ENCODE results near the gene NDUFAF2.

The NDUFAF2 gene

GRCh38 chr5:61115968-61116367 lies 171.0 kb downstream of the NDUFAF2 start:
- no peak for DNase-seq (ENCODE audit: low read depth in 1 of 2, low spot score in 1 of 2)

- no peak for DNase-seq (ENCODE audit: low read depth in 1 of 2, low spot score in 1 of 2)
Measured at GRCh38 chr5:61119066-61119465, 174.1 kb downstream of the NDUFAF2 start.

DNA sequence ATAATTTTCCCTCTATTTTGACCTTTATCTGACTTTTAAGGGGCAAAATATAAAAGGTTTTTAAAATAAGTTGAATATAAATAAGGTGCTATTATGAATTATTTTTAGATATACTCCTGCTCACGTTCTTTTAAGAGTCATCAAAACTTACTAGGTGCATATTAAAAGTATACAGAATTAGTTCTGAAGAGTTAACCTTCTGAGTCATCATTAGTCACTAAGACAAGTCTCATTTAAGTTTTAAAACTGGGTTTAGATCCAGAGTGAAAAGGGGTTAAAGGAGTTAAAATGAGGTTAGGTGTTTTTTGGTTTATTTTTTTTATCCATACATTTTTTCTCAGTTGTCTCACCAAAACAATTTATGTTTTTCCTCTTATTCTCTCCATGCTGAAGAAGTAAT lies 175.5 kb downstream of the NDUFAF2 start:
- DNase-seq (ENCODE audit: low read depth in 1 of 2, low spot score in 1 of 2), result no peak

DNA sequence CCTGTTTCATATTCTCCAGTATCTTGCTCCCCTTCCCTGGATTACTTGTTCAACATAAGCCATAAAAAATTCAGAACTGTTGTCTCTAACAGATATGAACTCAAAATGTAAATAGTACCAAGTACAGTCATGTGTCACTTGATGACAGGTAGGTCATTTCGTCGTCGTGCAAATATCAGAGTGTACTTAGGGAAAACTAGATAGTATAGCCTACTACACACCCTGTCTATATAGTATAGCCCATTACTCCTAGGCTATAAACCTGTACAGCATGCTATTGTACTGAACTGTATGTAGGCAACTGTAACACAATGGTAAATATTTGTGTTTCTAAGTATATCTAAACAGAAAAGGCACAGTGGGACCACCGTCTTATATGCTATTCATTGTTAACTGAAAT lies 178.1 kb downstream of the NDUFAF2 start:
- no peak for DNase-seq (ENCODE audit: low read depth in 1 of 2, low spot score in 1 of 2)

DNA sequence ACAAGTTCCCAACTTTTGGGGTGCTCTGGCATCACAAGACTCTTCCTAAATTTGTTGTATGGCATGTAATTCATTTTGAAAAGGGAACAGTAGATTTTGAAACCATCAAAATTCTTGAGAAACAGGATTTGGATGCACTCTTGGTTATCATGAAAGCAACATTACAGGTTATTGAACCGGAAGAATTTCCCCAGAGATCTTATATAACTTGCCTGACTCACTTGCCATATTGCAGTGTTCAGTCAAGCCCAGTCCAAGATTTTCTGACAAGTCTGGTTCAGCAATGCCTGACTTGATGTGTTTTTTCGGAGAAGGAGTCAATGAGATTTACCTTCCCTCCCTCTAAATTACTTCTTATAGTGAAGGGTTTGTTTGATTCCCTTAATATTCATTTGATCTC lies 185.3 kb downstream of the NDUFAF2 start:
- no peak for DNase-seq (ENCODE audit: low read depth in 1 of 2, low spot score in 1 of 2)

GRCh38 chr5:61132559-61132958 lies 187.6 kb downstream of the NDUFAF2 start:
- DNase-seq (ENCODE audit: low read depth in 1 of 2, low spot score in 1 of 2), result no peak

DNA sequence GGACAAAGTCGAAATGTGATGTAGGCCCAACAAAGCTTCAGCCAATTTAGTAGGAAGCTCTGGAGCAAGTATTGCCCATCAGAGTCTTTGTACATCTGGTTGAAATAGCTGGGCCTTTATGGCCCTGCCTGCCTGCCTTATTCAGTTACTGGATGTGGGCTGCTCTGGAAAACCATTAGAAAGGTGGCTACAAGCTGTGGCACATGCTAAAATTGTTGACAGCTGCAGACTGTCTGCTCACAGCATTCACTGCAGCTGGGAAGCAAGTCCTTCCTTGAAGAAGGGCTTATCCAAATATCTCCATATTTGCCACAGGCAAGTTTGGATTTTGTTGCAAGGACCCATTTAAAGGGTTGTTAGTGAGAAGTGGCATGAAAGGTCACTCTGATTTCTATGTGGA lies 192.8 kb downstream of the NDUFAF2 start:
- no peak for DNase-seq (ENCODE audit: low read depth in 1 of 2, low spot score in 1 of 2)

GRCh38 chr5:61139094-61139873 lies 194.3 kb downstream of the NDUFAF2 start:
- DNase-seq (ENCODE audit: low read depth in 1 of 2, low spot score in 1 of 2), result no peak

GRCh38 chr5:61139931-61140330 lies 194.9 kb downstream of the NDUFAF2 start:
- DNase-seq (ENCODE audit: low read depth in 1 of 2, low spot score in 1 of 2), result no peak

DNA sequence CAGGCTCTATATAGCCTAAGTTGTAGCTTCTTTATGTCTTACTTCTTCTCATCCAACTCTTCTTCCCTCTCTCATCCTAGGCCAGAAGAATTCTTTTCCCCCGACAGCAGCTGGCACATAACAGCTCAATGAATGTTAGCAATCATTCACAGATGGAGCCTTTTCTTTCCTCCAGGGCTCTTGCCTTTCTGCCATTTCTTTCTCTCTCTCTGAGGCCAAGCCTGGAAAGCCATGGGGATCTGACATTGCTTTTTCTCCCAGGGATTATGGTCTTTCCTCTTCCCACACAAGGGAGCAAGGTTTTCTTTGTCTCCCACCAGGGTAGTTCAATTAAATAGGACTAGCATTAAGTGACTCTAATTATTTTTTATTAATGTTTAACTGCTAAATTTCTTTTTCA lies 196.8 kb downstream of the NDUFAF2 start:
- no peak for DNase-seq (ENCODE audit: low read depth in 1 of 2, low spot score in 1 of 2)

DNA sequence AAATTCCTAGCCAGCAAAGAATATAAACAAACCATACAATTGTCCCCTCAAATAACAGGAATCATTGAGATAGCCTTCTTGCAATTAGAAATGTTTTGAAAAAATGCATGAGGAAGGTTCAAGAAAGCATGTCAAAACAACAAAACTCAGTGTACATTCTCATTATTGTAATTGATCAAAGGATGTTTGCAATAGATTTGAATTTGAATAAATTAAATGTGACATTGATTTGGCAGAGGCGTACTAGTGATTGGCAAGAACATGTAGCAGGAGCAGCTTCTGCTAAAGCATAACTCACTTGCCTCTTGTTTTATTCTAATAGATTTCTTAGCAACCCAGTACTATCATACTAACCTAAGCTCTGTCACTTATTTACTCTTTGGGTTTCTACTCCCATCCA lies 197.4 kb downstream of the NDUFAF2 start:
- no peak for DNase-seq (ENCODE audit: low read depth in 1 of 2, low spot score in 1 of 2)

DNA sequence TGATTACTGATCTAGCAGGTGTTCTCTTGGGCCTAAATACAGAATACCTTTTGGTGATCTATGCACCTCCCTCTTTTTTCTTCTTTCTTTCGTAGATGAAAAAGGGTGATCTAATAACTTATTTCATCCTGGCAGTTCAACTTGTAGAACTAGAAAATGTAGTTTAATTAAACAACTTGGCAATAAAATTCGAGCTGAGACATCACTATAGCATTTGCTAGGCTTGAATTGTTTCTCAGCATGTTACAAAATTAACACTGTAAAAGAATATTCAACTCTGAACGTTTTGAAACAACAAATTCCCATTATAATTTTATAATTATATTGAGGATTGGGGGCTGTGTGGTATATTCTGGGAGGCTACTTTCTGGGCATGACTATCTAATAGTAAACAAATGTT lies 197.8 kb downstream of the NDUFAF2 start:
- no peak for DNase-seq (ENCODE audit: low read depth in 1 of 2, low spot score in 1 of 2)

DNA sequence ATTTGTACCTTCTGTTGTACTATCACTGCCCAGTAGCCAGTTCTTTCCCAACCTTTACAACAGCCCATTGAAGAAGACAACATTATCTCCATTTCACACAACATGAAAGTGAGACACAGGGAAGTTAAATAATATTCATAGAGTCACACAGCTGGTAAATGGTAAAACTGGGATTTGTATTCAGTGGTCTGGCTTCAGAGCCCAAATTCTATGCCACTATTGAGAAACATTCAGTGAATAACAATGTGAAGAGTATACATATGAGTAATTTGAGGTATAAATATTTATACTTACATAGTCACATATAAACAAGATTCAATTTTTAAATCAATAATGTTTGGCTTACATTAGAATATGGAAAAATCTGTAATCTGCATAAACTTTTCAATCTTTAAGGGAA lies 203.5 kb downstream of the NDUFAF2 start:
- DNase-seq (ENCODE audit: low read depth in 1 of 2, low spot score in 1 of 2), result no peak

DNA sequence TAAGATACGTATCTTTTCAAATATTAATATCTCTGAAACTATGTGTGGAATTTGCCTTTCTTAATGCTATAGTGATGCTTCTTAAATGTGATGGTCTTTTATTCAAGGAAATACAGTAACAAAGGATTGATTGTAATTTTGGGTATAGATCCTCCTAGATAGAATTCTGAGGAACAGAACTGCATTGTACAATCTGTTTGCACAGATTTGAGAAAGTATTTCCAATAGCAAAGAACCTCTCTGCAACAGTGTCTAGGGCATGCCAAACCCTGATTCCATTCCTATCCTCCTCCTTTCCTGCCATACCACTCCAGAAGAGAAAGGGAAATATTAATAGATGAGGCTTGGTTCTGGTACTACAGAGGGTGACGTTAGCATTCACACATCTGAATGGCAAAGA lies 206.9 kb downstream of the NDUFAF2 start:
- no peak for DNase-seq (ENCODE audit: low read depth in 1 of 2, low spot score in 1 of 2)

DNA sequence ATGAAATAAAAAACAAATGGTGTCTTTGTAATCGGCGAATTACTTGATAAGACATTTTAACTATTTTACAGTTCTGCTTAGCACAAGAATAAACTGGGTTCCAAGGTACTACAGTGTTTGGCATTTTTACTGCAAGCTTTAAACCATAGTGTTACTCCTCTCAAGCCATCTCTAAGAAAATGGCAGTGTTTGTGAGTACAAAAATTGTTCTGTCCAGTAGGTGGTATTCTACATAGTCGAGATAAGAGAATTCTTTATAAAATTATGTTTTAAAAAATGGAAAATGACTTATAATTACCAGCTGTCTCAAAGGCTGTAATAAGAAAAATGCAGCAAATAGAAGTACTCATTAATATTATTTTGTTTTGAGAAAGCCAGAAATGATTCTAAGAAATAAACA lies 214.1 kb downstream of the NDUFAF2 start:
- DNase-seq (ENCODE audit: low read depth in 1 of 2, low spot score in 1 of 2), result no peak

DNA sequence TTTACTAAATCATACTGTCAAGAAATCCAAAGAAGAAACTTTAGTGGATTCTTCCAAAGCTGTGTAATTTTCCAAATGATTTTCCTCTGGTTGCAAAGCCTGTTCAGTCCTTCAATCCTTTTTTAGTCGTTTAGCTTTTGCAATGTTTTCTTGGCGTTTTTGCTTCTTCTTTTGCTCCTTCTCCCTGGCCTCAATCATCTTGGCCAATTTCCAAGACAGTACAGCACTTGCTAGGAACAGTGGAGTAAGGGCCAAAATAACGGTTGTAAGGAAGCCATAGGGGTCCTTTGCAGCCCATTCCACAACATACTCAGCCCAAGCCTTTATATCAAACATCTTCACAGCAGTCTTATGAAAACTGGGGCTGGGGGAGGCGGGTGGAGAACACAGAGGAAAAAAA lies 214.8 kb downstream of the NDUFAF2 start:
- DNase-seq (ENCODE audit: low read depth in 1 of 2, low spot score in 1 of 2), result no peak

DNA sequence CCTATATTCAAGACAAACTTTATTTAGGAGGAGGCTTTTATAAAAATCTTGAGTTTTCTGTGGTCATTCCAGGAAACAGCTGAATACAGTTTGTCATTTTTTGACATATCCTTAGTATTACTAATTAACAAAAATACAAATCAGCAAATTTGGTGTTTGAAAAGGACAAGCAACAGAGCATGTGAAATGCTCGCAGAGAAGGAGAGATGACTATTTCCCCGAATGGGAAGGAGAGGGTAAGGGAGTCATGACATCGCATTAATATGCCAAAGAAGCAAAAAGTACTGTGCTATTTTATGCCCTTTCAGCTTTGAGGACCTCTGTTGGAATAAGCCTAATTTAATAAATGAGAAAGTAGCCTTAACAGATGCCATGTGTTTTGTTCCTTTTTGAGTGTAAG lies 215.5 kb downstream of the NDUFAF2 start:
- DNase-seq (ENCODE audit: low read depth in 1 of 2, low spot score in 1 of 2), result no peak

DNA sequence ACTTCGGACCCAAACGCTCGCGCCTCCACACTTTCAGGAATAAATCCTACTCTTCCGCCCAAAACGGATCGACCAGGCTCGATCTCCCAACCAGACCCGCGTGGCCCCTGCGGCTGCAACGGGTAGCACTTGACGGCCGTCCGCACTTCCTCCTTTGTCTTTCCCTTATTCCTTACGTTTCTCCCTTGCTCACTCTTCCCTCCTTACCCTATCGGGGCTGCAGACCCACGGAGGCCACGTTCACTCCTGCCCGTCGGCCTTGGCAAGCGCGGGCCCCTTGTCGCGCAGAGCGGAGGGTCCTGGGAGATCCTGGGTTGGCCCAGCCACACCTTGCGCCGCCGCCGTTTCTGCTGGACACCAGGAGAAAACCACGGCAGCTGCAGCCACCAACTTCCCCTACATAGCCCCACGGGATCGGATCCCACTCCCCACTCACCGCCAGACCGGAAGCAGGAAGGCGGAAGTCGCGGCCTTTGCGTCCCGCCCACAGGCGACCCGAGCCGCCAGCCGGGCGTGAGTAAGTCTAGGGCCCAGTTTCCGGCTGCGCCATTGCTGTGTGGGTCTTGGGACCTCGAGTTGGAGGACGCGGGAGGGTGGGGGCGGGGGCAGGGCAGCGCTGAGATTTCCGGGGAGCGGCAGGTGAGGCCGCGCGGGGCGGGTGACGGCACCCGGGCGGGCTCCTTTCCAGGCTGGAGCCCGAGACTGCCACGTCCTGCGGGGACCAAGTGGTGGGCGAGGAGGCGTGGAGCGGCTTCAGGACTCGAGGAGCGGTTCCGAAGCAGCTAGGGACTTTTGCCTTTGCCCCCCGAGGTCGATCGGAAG lies 217.2 kb downstream of the NDUFAF2 start, which contains the start of gene SMIM15:
TSS of gene SMIM15 (minus strand) at position 459 of the 822 bp plus-strand sequence. CDS start 2,297 bp downstream, outside the sequence.
- peak; percentile 74 to 75 for DNase-seq (ENCODE audit: low read depth in 1 of 2, low spot score in 1 of 2)

DNA sequence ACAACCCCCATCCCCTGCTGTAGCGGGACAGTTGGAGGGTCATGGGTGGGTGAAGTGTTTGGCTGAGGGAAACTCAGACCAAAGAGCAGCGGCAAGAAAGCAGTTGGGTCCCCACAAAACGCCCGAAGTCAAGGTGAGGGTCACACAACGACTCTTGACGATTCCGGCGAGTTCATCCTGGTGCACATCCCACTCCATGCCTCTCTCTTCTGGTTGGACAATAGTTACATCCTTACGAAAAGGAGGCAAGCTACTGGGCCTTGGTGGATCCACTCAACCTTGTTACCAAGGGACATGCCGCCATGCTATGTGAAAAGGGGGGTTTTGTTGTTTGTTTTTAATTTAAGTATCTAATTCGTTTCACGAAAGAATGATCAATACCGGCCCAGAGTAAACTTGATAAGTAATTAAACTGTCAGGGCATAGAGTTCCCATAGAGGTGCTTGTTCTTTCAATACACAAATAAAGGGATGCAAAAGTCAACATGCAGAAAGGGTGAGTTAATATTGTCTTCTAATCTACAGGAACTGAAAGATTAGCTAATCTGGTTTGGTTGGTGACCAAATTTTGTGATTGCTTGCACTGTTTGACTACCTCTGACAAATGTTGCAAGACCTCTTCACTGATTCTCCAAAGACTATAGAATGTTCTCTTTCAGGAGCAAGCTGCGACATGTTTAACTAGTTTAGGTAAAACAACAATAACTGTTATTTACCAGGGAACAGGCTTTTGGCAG lies 218.0 kb downstream of the NDUFAF2 start:
- DNase-seq (ENCODE audit: low read depth in 1 of 2, low spot score in 1 of 2), result no peak

GRCh38 chr5:61163905-61164304 lies 218.9 kb downstream of the NDUFAF2 start:
- no peak for DNase-seq (ENCODE audit: low read depth in 1 of 2, low spot score in 1 of 2)

- no peak for DNase-seq (ENCODE audit: low read depth in 1 of 2, low spot score in 1 of 2)
Measured at GRCh38 chr5:61167382-61167781, 222.4 kb downstream of the NDUFAF2 start.

- DNase-seq (ENCODE audit: low read depth in 1 of 2, low spot score in 1 of 2), result no peak
Measured at GRCh38 chr5:61168951-61169350, 223.9 kb downstream of the NDUFAF2 start.
